ENCODE data around the gene RBMS3.

- TF ChIP-seq CTCF (IDR thresholded peaks at IDR 0.05) (no peak), EP300 (IDR thresholded peaks at IDR 0.05) (no peak)
Observed at GRCh38 chr3:29696311-29696710, 415.4 kb downstream of the RBMS3 start.
